Kidney tubule cell (primary cell): ENCODE measurements around the gene SLC2A9.

Experiments
- DNase-seq: peaks from one replicate; pipeline ENCODE4 v3.0.0-alpha.2; 2018; ENCODE audit warnings: low spot score

The SLC2A9 gene

DNA sequence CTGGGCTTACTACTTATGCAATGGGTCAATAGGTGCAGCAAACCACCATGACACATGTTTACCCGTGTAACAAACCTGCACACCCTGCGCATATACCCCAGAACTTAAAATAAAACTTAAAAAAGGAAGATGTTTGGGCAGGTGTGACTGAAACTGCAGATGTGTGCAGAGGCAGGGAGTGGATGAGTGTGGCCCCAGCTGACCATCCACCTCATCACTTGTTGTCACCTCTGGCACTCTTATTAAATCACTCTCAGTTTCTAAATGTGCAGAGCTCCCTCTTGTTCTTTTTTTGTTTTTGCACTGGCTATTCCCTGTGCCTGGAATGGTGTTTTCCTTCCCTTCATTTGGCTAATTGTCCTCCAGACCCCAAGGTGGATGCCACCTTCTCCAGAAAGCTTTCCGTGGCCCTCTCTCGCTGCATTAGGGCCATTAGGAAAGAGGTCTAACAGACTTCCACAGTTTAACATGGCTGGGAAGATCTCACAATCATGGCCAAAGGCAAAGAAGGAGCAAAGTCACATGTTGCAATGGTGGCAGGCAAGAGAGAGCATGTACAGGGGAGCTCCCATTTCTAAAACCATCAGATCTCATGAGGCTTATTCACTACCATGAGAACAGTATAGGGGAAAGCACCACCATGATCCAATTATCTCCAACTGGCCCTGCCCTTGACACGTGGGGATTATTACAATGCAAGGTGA is 58.5 kb downstream of the SLC2A9 start:
- DNase-seq: no peak

- no peak for DNase-seq
Measured at GRCh38 chr4:9954468-9954867, 66.8 kb downstream of the SLC2A9 start.

DNA sequence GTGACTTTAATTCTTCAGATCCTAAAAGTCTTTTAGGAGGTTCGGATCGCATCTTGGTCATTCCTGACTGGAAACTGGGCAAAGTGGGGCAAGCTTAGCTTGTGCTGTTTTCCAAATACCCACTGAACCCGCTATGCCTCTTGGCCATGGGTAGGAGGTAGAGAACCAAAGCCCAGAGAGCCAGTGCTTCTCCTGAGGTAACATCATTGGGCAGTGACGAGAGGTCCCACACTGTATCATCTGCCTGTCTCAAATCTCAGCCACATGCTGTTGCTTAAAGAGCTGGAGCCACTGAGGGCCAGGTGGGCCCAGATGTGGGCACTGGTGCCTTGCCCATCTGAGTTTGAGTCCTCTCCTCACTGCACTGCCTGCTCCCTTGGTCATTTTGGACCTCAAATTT is 68.2 kb downstream of the SLC2A9 start:
- DNase-seq: no peak

DNA sequence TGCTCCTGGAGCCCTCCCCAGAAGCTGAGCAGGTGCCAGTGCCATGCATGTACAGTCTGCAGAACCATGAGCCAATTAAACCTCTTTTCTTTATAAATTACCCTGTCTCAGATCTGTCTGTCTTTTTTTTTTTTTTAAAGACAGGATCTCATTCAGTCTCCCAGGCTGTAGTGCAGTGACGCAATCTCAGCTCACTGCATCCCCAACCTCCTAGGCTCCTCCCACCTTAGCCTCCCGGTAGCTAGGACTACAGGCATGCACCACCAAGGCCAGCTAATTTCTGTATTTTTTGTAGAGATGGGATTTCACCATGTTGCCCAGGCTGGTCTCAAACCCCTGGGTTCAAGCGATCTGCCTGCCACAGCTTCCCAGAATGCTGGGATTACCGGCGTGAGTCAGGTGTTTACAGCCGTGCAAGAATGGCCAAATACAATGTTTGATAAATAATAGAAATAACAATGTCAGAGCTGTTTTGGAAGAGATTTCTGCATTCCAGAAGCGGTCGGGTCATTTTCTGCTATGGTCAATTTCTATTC is 68.8 kb downstream of the SLC2A9 start:
- DNase-seq: no peak

DNA sequence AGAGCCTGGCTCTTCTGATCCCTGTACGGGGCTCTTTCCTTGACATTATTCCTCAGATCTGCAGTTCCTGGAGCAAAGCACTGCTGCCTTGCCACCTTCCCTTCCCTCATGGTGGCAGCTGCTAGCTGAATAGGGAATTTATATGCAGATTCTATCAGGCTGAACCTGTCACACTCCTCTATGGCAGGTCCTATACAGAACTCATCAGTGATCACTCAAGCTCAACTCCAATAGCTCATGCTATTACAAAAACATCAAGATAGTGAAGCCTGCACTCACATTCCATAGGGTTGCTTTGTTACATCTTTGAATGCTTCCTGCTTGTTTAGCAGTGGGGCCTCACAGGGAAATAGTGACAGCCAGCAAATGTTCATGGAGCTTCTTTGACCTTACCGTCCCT is 71.7 kb downstream of the SLC2A9 start:
- no peak for DNase-seq

DNA sequence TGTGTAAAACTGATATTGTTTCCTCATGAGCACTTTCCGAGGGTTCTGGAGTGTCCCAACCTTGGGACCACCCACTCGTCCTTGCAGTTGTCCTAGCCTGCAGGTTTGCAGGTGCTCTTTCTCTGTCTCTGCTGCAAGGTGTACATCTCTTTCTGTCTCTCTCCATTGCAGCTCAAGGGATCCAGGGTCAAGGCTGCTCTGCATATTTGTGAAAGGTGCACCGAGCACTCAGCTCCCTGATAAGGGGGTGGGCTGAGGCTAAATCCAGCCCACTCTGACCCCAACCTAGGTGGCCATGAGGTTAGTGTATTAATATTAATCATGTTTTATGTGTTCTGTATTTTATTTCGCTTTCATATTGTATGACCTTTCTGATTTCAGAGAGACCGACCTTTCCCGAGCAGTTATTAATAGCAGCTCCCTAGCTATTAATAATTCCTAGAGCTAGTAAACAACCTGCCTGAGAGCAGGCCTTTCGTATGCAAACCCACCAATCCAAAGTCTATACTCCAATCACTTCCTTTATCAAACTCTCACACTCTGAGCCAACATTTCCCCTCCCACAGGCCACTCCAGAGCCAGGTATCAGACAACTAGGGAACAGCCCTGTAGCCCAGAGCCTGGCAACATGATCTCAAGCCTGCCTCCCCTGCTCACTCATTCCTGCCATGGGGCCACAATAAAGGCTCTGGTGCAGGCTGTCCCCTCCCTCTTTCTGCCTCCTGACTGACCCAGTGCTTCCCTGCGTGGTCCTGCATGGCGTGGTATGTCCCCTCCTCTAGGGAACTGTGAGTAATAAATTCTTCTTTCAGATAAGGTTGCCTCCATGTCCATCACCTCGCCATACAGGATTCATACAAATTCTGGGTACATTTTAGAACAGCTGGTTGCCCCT is 73.9 kb downstream of the SLC2A9 start:
- DNase-seq: no peak

- DNase-seq: no peak
Measured at GRCh38 chr4:9946170-9946569, 75.1 kb downstream of the SLC2A9 start.

GRCh38 chr4:9944431-9945425 is 76.6 kb downstream of the SLC2A9 start:
- no peak for DNase-seq

DNA sequence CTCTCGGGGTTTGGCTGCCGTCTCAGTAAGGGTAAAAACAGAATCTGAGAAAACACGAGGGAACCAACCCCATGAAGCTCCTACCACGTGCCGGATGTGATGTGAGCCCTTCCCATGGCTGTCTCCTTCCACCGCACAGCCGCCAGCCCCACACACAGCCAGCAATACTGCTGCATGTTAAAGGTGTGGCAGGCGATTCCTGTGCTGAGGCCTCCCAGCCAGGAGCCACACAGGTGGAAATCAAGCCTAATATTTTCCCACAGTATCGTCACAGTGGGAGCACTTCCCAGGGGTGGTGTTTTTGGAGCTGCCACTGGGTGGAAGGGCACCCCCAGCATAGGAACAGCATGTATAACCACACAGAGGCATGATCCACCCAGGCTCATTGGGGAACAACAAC is 77.5 kb downstream of the SLC2A9 start:
- no peak for DNase-seq

DNA sequence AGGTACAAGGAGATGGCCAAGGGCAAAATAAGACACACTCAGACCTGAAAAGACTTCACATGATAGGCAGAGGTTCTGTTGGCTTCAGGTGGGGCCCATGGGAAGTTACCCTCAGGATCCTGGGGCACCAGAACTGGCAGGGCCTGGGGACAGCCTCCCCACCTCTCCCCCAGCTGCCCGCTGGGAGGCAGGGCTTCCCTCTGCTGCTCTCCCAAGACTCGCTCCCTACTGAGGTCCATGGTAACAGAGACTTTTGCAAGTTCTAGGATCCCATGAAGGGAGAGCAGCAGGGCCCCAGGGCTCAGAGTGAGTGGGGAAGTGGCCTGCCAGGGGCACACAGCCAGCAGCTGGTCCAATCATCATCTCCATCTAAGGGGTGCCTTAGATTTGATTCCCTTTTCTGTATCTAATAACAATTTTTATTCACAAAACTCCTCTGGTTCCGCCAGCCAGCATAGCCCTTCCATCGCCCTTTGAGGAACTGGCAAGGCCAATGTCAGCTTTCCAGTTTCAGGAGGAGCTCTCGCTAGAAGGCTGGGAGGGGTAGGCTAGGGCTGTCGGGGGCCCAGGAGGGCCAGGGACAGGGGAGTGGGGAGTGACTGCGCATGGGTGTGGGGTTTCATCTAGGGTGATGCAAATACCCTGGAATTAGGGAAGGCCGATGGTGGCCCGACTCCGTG is 78.2 kb downstream of the SLC2A9 start:
- no peak for DNase-seq

GRCh38 chr4:9942139-9942538 is 79.2 kb downstream of the SLC2A9 start:
- DNase-seq: no peak

- no peak for DNase-seq
Measured at GRCh38 chr4:9940041-9940440, 81.3 kb downstream of the SLC2A9 start.

- DNase-seq: no peak
Measured at GRCh38 chr4:9938933-9939332, 82.4 kb downstream of the SLC2A9 start.

- DNase-seq: no peak
Measured at GRCh38 chr4:9937078-9937477, 84.2 kb downstream of the SLC2A9 start.

DNA sequence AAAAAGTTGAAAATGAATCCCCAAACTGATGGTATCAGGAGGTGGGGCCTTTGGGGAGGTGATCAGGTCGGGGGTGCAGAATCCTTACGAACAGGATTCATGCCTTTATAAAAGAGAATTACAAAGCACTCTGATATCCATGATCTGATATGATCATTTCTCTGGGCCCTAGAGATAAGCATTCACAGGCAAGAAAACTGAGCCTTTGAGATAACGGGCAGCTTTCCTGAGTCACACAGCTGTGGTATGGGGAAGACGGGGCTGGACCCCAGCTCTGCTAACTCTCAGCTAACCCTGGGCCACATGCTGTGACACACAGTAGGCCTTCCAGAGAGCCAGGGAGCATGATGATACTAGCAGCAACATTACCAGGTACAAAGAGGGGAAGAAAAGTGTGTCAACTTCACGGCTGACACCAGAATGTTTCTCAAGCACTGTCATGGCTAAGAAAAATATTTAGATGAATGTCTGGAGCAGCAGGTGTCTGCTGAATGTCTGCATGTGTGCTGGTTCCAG is 85.1 kb downstream of the SLC2A9 start:
- DNase-seq: no peak

- no peak for DNase-seq
Measured at GRCh38 chr4:9933956-9934355, 87.3 kb downstream of the SLC2A9 start.

- no peak for DNase-seq
Measured at GRCh38 chr4:9933184-9933583, 88.1 kb downstream of the SLC2A9 start.

- DNase-seq: no peak
Measured at GRCh38 chr4:9932771-9933170, 88.5 kb downstream of the SLC2A9 start.

DNA sequence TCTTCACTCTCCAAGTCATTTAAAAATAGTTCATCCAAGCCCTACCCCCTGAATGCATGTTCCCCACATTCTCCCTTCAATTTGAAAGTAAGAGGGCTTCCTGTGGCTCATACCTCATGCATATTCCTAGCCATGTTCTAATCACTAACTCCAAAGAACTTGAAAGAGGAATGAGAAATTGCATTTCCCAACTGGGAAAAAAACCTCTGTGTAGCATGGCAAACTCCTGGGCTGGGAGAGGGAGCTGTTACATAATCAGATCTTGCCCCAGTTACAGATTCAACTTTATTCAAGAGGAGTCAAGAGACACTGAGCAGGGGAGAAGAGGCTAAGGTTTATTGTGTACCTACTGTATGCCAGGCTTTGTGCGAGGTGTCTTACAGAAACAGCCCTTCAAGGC is 90.2 kb downstream of the SLC2A9 start:
- DNase-seq: no peak

- no peak for DNase-seq
Measured at GRCh38 chr4:9929111-9929510, 92.2 kb downstream of the SLC2A9 start.

DNA sequence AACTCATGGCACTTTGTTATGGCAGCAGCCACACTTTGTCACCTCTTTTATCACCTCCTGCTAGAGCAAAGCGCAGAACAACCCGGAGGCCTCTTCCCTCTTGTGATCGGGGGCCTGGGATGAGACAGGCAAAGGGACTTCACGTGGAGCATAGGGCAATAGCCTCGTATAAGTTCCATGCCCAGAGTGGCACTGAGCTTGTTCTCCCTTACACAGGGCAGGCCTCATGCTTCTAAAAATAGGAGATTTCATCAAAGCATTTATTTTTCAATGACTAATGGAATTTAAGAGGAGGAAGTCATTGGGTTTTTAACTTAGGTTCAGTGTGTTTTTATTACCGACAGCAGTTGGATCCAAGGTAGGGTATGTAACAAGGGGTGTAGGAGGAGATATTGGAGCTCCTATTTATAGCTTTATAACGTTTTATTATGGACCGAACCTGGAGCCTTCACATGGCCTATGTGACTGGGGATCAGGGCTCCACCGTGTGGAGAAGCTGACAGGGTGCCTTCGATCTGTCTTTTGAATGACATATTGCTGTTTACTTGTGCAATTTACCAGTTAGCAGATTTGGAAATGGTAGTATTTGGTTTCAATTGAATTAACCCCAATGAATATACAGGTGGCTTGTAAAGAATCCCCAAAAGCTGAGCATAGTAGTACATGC is 93.8 kb downstream of the SLC2A9 start:
- DNase-seq: no peak
